Transverse colon (tissue), 4 donors: ENCODE measurements around the gene CFAP97D2.

ENCODE experiments used
- CTCF ChIP-seq, 5 experiments: fragments of 200-600 bp in 3 of 5; fragments of 450-650 bp in 2 of 5; sonication (generic) in 3 of 5; IDR thresholded peaks; 1 replicate in 2 of 5; 2 replicates in 3 of 5; pipeline ENCODE4 v1.5.1; 2016 to 2017; ENCODE audit warnings: antibody characterized with exemption in 5 of 5, inconsistent platforms in 3 of 5, mild to moderate bottlenecking in 2 of 5, moderate library complexity in 1 of 5
- POLR2AphosphoS5 ChIP-seq, 3 donors: sonication (generic); formaldehyde crosslinking; IDR thresholded peaks; one replicate each; pipeline ENCODE4 v1.6.1; 2016; ENCODE audit warnings: antibody characterized with exemption in 3 of 3

- TF ChIP-seq CTCF (IDR thresholded peaks at IDR 0.05) (no peak), POLR2AphosphoS5 (IDR thresholded peaks at IDR 0.05) (no peak)
Measured at GRCh38 chr13:114261328-114261965, 82.4 kb downstream of the CFAP97D2 start.
